ENCODE data around the gene OR52D1.

Gene OR52D1

DNA sequence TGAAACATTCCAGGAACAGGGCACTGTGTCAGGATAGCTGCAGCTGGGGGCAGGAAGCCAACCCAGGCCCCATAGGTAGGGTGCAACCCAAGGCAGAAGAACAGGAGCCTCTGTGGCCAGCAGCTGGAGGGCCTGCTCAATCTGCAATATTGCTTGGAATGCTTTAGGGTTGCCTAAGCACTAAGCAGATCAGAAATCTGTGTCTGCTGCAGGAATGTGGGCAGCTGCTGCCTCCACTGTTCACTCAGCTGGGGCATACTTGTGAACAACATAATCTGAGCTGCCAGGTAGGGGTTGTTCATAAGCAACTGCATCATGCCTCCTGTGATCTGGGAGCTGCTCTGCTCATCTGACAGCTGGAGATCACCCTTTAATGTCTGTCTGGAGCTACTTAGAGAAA, 26.4 kb downstream of the OR52D1 start:
- DNase-seq = no peak

DNA sequence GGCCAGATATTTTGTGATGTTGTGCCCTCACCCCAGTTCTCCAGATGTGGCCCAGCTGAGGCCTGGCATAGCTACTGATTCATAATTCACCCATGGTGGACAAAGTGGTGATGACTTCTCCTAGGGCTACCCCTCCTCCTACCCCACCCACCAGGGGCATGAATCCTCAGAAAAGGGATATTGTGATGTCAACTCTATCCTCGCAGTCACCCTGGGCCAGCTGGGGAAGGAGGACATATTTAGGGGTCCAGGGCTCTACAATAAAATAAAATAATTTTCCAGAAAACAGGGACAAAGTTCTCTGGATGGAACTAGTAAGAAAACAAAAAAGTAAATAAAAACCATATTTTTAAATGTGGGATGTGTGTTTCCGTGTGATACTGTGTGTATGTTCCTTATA, 28.1 kb downstream of the OR52D1 start, which contains the start of gene UBQLNL:
TSS of gene UBQLNL (minus strand) at position 101 of the 400 bp plus-strand sequence. CDS start 258 bp downstream, outside the sequence.
- DNase-seq = no peak

DNA sequence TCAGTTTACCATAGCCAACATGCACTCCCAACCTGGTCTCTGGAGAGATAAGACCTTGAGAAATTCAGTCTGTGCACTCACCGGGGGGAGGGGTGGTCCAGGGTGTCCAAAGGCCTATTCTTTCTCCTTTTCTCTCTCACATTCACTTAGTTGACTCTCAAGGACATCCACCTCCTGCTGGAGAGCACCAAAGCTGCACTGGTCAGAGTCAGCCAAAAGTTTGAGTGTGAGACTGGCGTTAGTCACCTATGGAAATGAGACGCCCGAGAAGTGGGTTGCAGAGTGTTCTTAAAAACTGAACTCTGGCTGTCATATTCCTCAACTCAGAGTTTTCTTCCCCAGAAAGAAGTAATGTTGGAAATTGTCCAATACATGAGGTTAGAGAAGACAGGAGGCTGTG, 33.1 kb downstream of the OR52D1 start:
- no peak for DNase-seq

DNA sequence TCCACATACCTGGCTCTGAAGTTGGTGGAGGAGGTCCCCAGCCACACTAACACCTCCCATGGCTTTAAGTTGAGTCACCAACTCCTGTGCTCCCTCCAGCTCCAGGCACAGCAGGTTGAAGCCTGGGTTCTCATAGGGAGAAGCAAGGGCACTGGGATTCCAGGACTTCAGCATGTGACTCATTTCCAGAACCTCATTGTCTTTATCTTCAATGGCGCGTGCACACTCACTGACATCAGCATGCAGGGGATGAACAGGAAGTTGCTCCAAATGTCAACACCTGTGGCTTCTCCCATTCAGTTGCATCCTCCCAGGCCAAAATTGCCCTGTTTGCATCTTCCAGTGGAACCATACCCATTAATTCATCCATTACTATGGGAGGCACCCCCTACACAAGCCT, 33.8 kb downstream of the OR52D1 start:
- no peak for DNase-seq

DNA sequence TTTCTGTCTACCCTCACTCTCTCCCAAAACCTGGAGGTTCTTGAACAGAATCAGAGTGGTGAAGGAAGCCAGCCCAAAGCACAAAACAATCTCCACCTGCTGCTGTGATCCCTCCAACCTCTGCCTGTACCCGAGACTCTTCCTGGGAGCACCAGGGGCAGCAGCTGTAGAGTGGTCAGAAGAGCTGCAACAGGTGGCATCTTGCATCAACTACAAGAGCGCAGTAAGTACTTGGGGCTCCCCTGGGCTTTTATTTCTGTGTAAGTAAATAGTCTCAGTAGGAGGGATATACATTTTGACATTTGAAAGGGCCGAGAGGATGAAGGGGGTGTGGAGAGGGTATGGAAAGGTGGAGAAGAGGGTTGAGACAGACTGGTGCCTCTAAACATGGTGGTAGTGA, 36.3 kb downstream of the OR52D1 start:
- DNase-seq = no peak

DNA sequence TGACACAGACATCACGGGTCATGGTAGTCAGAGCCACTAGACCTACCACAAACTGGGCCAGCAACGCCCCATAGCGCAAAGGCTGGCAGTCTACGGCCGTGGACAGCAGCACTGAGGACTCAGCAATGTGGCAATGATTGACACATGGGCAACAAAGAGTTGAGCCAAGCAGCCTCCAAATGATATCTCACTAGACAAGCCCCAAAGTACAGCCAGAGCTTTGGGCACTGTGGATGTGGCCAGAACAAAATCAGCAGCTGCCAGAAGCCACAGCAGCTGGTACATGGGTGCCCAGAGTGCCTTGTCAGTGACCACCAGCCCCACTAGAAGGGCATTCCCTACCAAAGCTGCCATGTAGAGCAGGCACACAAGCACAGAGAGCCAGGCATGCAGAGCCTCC, 39.2 kb downstream of the OR52D1 start:
- DNase-seq = no peak

DNA sequence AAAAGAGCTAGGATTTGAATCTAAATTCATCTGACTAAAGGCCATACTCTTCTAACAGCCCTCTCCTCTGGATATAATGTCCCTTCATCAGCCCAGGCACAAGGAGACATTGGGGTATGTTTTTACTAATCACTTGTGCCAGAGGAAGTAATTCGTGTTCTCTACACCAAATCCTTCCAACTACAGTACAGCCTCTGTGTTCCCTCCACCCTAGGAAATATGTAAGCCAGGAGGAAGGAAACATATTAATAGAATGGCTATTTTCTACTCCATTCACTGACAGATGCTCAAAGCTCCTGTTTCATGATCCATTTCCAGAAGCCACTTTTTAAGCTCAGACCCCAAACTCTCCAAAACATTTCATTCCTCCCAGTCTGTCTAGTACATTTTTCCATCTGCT, 40.0 kb downstream of the OR52D1 start:
- no peak for DNase-seq

DNA sequence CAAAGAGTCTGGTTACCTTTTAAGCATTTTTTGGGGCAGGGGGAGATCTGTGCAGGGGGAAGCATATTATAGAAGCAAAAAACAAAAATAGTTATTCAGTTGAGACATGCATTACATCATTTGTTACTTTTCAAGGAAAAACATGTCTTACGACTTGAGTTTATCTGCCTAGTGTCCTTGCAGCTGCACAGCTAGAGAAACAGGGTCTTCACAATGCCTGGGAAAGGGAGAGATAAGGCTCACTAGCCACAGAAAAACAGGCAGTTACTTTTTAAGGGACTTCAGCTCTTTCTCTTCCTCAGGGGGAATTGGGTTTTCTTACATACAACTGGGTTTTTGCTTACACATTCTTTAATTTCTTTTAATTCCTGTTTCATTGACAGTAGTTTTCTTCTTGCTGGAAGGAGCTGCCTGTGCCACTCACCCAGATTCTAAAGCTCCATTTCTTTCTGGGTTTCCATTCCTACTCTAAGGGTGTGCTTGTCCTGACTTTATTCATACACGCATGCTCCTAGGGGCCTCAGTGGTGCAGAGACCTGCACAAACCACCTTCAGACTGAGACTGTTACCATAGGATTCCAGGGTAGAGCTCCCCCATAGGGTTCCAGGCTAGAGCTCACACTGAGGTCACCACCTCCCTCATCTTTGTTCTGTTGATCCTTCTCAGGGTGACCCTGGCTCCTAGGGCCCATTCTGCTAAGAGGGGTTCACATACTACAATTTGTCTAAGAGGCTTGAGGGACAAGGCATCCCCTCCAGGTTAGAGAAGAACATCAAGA, 42.8 kb downstream of the OR52D1 start:
- no peak for DNase-seq

DNA sequence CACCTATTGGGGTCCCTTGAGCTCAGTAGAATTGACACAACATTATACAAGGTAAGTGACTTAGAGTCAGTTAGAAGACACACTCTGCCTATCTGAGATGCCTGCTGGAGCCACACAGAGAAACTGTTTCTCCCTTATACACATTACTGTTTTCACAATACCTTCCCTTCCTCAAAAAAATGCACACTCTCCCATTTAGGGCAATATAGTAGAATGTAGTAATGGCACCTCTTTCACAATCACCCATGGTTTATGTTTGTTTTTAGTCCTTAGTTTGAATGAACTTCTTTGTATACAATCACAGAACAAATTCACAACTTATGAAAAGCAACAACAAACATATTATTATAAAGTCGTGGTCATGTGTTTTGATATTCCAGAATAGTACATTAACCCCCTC, 45.6 kb downstream of the OR52D1 start:
- no peak for DNase-seq

DNA sequence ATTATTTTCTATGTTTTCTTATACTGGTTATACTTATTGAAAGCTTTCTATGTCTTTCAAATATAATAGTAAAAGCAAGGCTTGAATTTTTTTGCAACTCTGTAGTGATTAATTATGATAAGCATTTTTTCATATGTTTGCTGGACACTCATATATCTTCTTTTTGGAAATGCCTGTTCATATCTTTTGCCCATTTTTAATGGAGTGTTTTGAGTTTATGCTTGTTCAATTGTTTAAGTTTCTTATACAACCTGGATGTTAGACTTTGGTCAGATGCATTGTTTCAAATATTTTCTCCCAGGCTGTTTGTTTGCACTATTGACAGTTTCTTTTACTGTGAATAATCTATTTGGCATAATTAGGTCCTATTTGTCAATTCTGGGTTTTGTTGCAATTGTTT, 48.0 kb downstream of the OR52D1 start:
- DNase-seq = no peak
